Adrenal gland (tissue), 5 donors: ENCODE measurements around the gene NAT8L.

Experiments used
- CTCF ChIP-seq, 6 experiments: fragments of 450-650 bp in 4 of 6; fragments of 200-600 bp in 2 of 6; sonication (generic) in 1 of 6; IDR thresholded peaks; 1 replicate in 5 of 6; 2 replicates in 1 of 6; pipeline versions ENCODE4 v1.5.1 to v1.8.0; 2016 to 2021; ENCODE audit warnings: antibody characterized with exemption in 6 of 6, mild to moderate bottlenecking in 2 of 6, moderate library complexity in 1 of 6
- POLR2A ChIP-seq, 2 donors: fragments of 450-650 bp; IDR thresholded peaks; one replicate each; pipeline ENCODE4 v1.6.1; 2017; ENCODE audit warnings: antibody characterized with exemption in 2 of 2, mild to moderate bottlenecking in 2 of 2, moderate library complexity in 1 of 2
- donor health status: DM: no; HTN: no; CAD: no.

- no peak for TF ChIP-seq CTCF (IDR thresholded peaks at IDR 0.05)
- TF ChIP-seq POLR2A (IDR thresholded peaks at IDR 0.05): no peak
Measured at GRCh38 chr4:2084316-2084715, 25.2 kb downstream of the NAT8L start.
